ENCODE results near the gene CLIP1.
A peak's percentile ranks its signal among the peaks of the same experiment; 100 is the strongest.
"Not testable (repeated sequence)": the region's sequence is repeated elsewhere in the genome, so short reads cannot be mapped to it uniquely, and the experiment has no call there.

The CLIP1 gene

DNA sequence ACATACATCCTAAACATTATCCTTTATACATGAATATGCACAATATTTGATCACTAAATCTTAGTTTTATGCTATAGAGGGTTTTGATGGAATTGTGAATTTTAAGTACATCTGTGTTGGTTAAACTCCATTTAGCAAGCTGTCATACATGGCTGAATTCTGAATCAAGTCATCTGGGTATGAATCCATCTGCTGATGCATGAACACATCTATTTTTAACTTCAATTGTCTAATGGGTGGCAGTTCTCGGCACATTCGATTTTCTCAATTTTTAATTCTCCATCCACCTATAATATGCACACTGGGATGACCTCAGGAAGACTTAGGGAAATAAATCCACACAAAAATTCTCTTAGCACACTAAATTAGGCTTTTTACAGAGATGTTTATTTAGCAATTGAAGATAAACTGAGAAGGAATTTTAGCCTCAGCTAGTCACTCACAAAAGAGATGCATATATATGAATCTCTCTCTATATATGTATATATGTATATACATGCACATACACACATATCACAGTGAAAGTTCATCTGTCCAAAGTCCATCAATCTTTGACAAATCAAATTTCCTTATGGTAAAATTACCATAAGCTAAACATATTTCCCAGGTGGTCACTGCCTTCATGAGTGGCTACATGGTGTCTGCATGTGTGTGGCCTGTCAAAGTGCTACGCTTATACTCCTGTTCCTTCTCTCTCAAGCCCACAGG is 111.7 kb downstream of the CLIP1 start:
- DNase-seq (ENCODE audit: low spot score) = no peak

DNA sequence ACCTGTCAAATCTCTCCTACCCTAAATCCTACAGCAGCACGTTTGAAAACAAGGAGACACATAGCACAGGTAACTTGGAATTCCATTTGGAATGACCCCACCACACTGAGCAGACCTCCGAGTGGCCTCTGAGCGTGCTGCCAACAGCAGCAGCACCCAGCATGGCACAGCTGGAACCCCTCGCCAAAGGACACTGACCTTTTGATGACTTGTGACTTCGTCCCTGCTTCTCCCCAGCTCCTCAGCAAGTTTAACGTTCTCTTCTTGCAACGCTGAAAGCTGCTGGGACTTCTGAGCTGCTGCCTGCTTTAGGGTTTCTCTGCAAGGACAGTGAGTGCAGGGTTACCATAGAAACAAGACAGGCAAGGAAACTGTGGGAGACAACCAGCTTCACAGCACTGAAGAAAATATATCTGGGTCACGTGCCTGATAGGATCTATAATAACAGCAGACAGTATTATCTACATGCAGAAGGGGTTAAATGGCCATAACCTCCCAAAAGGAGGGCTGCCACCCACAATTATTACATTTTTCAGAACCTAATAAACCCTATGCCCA is 112.8 kb downstream of the CLIP1 start:
- DNase-seq (ENCODE audit: low spot score) = no peak

DNA sequence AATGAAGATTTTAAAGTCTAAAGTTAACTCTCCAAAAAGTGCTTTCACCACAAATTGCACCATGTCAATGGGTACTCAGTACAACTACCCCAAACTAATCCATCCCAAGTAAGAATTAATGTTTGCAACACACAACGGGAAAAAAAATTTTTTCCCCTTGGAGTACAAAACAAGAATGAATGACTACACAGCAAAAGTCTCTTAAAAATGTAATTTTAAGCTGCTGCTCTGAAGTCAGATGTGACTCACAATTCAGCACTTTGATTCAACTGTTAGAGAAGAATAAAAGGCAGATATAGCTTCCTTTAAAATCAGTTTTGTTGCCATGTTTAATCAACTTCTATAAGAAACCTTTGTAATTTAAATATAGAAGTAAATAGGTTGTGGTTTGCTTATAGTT is 113.7 kb downstream of the CLIP1 start:
- no peak for DNase-seq (ENCODE audit: low spot score)

DNA sequence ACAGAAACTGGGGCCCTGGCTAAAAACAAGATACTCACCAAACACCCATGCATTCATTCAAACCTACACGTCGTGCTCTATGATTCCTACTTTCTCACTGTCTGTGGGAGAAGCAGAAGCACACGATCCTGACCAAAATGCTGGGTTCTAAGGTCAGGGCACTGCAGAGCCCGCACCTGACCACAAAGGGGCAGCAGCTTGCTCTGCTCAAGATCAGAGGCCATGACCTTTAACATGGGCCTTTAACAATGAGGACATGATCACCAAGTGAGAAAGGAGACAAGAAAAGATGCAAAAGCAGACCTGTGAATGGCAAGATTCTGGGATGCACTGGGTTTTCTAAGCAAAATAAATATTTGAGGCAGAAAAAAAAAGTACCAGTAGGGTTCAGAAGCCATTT is 116.1 kb downstream of the CLIP1 start:
- DNase-seq (ENCODE audit: low spot score) = no peak

DNA sequence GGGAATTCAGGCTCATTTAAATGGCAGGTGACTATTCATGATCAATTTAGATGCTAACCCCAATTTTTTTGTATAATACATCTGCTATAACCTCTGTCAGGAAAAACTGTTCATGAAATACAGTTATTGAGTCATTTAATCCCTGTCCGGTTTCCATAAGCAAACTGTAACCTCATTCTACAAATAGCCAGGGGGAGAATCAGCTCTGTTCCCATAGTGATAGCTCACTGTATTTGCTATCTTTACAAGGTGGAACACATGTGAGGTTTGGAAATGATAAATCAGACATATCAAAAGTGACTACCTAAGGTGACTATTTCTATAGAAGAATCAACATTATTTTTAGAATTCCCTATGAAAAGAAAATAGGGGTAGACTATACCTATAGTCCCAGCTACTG is 117.5 kb downstream of the CLIP1 start:
- no peak for DNase-seq (ENCODE audit: low spot score)

DNA sequence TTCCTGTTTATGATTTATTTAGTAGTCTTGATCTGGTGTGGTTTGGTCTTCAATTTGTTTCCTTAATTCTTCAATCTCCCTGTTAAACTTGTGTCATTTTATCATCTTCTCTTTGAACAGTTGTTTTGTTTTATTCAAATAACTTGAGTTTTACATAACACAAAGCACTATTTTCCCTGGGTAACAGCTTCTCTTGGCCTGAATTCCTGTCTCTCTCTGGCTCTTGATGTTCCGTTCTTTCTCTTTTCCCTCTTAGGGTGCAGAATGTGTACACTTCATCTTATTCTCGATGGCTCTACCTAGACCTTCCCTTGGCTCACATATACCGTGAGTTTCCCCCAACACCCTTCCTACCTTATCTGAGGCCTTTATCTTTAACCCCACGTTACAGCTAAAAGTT is 119.4 kb downstream of the CLIP1 start:
- DNase-seq (ENCODE audit: low spot score) = no peak

DNA sequence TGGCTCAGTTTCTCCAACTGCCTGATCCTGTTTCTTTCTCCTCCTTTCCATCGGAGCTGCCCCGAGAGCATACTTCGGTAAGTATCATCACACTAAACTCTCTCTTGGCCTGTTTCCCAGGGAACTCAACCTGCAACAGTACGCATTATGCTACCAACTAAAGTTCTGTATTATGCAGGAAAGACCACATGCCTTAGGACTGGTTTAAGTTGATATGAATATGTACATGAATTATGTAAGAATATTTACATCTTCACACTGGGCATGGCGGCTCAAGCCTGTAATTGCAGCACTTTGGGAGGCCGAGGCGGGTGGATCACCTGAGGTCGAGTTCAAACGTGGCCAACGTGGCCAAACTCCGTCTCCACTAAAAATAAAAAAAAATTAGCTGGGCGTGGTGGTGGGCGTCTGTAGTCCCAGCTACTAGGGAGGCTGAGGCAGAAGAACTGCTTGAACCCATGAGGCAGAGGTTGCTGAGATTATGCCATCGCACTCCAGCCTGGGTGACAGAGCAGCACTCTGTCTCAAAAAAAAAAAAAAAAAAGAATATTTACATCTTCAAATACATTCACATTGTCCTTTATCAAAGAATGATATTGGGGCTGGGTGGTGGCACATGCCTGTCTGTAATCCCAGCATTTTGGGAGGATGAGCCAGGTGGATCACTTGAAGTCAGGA is 124.3 kb downstream of the CLIP1 start:
- DNase-seq (ENCODE audit: low spot score) = no peak

DNA sequence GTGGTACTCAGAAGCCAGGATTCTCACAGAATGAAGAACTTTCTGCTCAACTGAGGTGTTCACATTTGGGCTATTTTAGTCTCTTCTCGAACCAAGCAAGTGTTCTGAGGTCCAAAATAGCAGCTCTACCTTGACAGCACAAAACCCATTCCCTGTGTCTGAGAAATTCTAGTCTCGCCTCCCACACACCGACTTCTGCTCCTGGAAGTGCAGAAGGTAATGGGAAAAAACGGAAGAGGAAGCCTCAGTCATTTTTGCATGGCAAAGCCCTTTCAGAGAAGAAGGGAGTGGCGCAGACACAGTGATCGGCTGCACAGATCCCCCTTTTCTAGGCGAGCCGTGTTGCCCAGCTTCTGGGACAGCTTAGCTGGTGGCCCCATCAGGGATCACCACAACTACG is 125.0 kb downstream of the CLIP1 start:
- DNase-seq (ENCODE audit: low spot score) = no peak

DNA sequence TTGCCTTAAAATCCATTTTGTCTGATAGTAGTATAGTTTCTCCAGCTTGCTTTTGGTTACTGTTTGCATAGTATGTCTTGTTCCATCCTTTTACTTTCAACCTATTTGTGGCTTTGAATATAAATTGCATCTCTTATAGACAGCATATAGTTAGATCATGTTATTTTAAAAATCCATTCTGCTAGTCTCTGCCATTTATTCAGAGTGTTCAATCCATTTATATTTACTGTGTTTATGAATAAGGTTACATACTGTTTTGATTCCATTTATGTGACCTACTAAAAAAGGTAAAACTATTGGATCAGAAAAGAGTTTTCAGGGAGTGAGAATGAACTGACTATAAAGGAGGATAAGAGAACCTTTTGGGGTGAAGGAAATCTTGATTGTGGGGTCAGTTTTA is 126.6 kb downstream of the CLIP1 start:
- DNase-seq (ENCODE audit: low spot score) = no peak

DNA sequence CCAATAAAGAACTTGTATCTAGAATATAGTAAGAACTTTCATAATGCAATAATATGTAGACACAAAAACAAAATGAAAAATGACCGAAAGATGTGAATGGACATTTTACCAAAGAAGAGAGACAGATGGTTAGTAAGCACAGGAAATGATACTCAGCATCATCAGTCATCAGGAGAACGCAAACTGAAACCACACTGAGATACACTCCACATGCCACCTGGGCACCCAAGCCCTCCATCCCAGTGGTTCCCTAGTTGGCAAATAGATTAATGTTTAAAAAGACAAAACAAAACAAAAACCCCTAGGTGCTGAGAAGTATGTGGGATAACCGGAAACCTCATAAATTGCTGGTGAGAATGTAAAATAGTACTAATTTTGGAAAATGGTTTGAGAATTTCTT is 129.4 kb downstream of the CLIP1 start:
- no peak for DNase-seq (ENCODE audit: low spot score)

DNA sequence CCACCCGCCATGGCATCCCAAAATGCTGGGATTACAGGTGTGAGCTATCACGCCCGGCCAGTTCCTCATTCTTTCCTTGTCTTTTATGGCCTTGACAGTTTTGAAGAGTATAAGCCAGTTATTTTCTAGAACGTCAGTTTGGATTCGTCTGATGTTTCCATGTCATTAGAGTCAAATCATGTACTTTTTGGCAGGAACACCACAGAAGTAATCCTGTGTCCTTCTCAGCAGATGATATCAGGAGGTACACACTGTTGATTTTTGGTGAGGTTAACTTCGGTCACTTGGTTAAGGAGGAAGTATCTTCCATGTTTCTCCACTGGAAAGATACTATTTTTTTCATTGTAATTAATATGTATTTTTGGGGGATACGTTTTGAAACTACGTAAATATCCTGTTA is 131.0 kb downstream of the CLIP1 start:
- no peak for DNase-seq (ENCODE audit: low spot score)

DNA sequence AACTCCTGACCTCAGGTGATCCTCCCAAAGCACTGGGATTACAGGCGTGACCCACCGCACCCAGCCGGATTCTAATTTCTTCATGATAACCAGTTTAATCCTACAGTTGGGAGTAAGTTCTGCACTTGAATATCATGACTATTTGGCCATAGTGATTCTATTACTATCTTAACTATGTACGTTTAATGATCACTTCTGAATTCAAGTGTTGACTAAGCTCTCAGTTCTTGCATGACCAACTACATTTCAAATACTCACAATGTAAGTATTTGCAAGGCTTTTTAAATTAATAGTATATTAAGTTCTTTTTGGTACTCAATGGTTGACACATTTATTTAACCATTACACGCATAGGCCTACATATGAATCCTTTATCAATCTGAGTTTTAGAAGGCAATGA is 138.8 kb downstream of the CLIP1 start:
- no peak for DNase-seq (ENCODE audit: low spot score)

DNA sequence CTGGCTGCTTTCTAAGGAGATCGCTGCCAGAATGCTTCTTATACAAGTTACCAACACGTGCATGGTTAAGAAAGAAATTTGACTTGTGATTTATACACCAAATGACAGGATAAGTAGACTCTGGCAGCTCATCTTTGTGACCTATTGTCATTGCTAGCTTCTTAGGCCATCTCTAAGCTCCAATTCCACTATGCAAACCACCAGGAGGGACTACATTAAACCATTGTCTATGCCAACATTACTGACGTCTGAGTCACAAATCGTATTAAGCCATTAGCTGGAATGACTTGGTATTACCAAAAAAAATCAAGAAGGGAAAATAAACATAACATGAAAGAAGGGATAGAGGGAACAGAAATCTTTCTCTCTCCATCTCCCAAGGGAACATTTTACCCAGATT is 140.4 kb downstream of the CLIP1 start:
- no peak for DNase-seq (ENCODE audit: low spot score)

DNA sequence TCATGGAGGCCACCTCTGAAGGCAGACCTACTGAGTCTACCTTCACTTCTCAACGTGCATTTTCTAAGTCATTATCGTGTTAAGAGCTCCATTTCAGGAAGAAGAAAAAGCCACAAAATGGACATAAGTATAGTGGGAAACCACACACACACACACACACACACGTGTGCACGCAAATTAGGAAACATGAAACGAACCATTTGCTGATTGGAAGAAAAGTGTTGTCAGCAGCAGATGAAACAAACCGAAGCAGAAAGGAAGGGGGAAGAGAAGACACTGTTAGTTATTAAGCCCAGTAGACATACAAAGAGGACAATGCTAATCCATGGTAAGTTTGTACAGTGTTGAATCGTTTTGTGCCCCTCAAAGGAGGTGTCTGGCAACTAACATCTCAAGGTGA is 146.2 kb downstream of the CLIP1 start:
- DNase-seq (ENCODE audit: low spot score) = no peak

DNA sequence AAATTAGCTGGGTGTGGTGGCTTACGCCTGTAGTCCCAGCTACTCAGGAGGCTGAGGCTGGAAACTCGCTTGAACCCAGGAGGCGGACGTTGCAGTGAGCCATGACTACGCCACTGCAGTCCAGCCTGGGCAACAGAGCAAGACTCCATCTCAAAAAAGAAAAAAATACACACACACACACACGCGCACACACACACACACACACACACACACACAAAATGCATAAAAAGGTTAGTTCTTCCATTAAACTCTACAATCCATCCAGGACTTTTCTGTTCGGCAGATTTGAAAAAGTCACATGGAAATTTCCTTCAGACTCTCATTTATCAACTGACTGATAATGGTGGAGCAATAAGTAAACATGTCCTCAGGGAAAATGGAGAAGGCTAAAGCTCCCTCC is 147.0 kb downstream of the CLIP1 start:
- DNase-seq (ENCODE audit: low spot score) = no peak

DNA sequence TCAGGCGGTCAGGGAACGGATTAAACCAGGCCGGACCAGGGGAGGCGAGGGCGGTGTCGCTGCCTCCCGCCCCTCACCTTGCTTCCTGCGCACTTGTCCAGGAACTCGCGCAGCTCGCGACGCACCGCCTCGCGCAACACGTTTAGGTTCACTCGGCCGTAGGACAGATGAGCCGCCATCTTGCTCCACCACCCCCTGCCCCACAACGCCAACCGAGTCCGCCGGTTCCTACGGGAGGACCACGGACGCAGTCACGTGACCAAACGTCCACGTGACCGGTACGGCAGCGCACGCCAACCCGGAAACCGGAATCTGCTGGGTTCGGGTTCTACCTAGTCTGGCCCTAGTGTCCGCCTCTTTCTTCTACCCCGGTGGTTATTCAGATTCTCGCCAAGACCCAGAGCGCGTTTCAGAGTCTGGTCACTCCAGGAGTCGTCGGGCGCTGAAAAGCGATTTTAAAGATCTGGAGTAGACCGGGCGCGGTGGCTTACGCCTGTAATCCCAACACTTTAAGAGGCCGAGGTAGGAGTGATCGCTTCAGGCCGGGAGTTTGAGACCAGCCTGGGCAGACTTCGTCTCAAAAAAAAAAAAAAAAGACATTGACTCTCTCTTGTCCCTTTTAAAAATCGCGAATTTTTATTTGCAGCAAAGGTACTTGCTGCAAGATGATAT is 156.1 kb downstream of the CLIP1 start, which contains the start of gene VPS33A:
Gene VPS33A (minus strand): TSS at position 265 of the 672 bp plus-strand sequence. CDS start 86 bp downstream, at position 179.
- DNase-seq (ENCODE audit: low spot score) = peak; percentile 95

DNA sequence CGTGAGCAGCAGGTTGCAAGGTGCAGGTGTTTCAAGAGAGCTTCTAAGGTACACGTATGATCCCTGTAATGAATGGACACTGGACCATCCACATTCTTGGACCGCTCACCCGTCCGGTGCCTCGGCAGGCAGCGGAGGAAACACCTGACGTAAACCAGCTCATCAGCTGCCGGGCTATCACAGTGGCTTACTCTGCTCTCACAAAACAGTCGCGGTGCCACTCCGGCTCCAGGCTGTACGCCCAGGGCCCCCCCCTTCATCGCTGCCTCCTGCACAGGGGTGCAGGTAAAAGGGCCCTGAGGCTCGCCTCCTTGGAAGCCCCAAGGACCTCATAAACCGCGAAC is 156.6 kb downstream of the CLIP1 start:
- no peak for DNase-seq (ENCODE audit: low spot score)

DNA sequence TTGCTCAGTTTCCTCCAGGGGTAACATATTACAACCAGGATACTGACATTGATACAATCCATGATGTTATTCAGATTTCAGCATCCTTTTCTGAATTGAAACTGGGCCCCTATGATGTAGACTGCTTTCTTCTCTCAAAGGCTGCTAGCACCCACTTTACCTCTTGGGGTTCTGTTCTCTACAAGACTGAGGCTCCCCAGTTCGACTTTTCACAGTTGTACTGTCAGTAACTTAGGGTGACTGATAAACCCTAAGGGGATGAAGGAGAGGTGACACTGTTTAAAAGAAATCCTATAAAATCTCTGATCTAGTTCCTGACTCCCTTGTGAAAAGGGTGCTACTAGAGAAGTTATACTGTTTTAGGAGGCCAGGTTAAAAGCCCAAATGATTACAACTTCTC is 157.0 kb downstream of the CLIP1 start:
- DNase-seq (ENCODE audit: low spot score) = peak; percentile 16

DNA sequence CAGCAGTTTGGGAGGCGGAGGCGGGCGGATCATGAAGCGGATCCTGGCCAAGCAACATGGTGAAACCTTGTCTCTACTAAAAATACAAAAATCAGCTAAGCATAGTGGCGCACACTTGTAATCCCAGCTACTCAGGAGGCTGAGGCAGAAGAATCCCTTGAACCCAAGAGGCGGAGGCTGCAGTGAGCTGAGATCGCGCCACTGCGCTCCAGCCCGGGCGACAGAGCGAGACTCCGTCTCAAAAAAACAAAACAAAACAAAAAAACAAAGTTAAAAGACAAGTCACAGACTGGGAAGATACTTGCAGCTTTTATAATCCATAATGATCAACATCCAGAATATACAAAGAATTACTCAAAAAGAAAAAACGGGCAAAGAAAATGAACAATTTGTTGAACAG is 161.7 kb downstream of the CLIP1 start:
- DNase-seq (ENCODE audit: low spot score) = not testable (repeated sequence)

DNA sequence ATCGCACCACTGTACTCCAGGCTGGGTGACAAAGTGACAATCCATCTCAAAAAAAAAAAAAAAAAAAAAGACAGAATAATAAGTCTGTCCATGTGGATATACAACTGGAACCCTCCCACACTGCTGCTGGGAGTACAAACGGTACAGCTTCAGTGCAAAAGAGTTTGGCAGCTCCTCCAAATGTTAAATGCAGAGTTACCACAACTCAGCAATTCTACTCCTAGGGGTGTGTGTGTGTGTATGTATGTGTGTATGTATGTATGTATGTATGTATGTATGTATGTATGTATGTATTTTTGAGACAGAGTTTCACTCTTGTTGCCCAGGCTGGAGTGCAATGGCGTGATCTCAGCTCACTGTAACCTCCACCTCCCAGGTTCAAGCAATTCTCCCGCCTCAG is 163.5 kb downstream of the CLIP1 start:
- DNase-seq (ENCODE audit: low spot score) = not testable (repeated sequence)

DNA sequence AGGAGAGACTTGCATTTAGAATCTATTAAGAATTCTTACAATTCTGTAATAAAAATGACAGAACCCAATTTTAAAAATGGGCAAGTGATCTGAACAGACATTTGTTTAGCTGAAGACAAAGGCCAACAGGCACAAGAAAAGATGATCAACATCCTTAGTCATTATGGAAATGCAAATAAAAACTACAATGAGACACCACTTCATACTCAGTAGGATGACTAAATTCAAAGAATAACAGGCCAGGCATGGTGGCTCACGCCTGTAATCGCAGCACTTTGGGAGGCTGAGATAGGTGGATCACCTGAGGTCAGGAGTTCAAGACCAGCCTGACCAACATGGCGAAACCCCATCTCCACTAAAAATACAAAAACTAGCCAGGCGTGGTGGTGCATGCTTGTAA is 164.0 kb downstream of the CLIP1 start:
- DNase-seq (ENCODE audit: low spot score) = not testable (repeated sequence)

DNA sequence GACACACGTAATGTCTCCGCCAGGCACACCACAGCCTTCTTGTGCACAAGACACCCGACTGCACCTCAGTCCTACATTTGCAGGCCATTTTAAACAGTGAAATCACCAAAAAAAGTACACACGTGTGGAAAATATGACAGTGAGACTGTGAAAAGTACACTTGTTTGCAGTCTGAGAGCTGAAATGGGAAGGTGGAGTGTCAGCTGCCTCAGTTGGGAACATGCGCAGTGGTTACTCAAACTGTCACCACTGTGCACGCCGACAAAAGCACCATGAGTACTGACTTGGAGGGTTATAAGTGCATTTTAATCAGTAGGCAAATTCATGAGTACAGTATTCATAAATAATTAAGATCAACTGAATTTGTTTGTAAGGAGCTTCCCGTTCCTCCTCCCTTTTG is 171.9 kb downstream of the CLIP1 start:
- DNase-seq (ENCODE audit: low spot score) = no peak

DNA sequence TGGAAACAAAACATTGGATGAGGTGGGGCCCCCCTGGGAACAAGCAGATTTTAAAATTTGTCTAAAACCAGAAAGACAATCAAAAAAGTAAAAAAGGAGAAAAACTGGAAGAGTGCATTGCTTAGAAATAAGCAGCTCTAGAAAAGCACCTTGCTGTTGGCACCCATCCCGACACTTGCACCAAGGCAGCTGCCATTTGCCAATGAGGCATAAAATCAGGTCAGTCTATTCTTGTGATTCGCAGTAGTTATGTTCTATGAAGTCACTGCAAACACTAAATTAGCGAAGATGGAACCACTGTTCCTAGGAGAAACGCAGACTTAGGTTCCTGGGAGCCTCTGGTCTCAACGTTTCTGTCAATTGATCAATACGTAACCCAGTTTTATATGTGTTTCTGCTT is 172.4 kb downstream of the CLIP1 start:
- DNase-seq (ENCODE audit: low spot score) = no peak

Measured in hematopoietic multipotent progenitor cell treated with erythropoietin and hydrocortisone succinate and interleukin-3 and kit ligand, for 15 days (in vitro differentiated cells).